ENCODE results near the gene SOCS3.
"Not testable (repeated sequence)": the region's sequence is repeated elsewhere in the genome, so short reads cannot be mapped to it uniquely, and the experiment has no call there.

The SOCS3 gene

DNA sequence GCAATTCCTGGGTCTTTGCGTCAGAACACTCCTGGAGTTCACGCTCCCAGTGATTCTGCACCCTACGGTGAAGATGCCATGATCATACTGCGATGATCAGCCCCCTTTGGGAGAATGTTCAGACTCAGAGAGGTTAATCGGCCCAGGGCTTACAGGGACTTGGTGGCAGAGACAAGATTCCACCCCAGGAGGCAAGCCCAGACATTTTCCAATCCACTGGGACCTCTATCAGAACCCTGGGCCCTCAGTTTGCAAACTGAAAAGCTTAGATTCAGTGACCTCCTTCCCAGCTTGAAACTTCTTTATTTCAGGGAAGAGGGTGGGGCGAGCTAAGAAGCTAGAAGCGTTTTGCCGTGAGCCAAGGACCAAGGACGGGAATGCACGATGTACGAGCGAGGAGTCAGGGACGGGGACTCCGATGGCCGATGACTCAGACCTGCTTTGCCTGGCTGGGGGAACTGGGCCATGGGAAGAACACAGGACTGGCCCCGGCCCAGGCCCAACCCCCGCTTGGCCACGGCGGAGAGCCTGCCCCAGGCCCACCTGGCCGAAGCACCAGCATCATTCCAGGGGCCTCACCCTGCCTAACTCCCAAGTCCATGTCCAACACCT is 34.7 kb downstream of the SOCS3 start:
- peak; percentile 41 for DNase-seq

DNA sequence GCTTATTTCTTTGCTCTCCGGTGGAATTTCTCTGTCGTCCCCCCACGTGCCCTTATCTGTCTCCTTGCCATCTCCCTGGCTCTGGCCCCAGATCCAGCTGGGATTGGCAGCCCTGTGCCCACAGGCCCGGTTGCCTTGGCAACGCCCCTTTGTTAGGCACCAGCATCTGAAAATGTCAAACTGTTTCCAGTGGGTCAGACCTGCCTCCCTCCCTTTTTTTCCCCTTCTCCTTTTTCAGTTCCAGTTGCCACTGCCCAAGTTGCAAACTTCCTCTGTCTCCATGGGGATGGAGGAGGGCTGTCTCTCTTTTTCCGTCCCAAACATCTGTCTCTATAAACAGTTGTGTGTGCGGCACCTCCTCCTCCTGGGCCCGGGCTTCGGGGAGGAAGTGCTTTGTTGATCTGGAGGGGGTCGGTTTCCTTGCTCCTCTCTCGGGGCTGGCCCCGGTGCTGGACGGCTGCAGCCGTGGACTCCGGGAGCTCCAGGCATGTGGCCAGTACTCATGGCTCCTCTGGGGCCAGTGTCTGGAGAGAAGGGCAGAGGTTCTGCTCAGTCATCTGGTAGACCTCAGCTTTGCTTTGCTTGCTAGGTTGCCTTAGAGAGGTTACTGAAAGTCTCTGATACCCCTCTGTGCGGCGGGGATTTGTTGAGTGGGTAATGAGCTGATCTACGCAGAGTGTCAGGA is 35.3 kb downstream of the SOCS3 start:
- DNase-seq = peak; percentile 70

DNA sequence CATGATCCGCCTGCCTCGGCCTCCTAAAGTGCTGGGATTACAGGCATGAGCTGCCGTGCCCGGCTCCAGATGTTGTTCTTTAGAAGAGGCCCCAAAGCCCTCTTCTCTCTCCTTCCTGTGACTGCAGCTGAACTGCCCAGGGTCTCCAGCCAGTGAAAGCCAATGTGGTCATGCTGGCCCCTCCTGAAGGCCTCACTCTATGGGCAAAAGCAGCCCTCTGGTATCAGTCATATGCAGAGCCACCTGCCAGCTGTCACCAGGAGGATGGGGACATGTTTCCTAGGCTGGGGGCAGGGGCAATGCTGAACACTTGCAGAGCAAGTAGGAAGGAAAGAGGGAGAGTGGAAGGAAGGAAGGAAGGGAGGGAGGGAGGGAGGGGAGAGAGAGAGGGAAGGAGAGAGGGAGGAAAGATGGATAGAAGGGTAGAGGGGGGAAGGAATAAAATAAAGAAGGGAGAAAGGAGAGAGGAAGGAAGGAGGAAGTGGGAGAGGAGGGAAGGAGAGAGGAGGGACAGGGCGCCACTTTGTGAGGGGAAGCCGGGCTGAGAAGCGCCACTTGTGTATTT is 36.0 kb downstream of the SOCS3 start:
- DNase-seq = no peak

DNA sequence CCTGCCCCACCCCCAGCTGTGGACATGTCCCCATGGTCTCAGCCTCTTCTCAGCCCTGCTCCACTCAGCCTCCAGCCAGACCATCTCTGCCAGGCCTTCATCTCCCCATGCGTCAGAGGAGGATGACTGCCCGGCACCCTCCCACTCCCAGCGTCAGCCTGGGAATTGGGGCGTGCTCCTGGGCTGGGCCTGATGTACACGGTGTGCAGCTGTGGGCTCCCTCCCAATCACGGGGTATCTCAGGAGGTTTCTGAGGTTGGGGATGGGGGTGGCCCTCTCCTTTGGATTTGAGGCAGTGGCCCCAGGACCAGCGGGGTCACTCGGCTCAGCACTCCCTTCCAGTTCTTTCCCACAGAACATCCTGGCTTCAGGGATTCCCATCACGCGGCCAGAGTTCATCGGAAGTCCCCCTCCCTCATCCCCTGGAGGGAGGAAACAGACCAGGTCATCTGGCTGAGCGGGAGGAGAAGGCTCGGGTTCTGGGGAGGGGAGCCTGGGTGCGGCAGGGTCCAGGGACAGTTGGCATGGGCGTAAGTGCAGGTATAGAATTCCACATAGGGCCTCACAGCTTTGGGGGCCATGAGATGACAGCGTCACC is 36.9 kb downstream of the SOCS3 start:
- peak; percentile 10 for DNase-seq

DNA sequence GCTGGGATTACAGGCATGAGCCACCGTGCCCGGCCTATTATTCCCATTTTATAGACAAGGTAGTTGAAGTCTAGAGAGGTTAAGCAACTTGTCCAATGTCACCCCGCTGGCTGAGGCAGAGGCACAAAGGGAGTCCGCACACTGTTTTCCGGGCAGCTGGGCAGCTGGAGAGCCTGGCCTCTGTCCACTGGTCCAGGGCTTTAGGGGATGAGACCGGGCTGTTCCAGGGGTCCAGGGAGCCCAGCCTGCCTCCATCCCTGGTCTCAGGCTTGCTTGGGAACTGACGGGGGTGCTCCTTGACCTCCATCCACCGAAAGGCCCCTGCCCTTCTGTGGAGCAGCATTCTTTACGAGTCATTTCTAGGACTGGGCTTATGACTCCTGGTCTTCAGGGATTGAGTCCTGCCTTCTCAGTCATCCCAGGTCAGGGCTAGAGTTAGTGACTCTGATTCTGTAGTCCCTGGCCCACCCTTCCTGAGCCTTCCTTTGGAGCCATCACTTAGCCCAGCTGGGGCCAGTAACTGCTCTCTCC is 37.5 kb downstream of the SOCS3 start:
- peak; percentile 60 for DNase-seq

DNA sequence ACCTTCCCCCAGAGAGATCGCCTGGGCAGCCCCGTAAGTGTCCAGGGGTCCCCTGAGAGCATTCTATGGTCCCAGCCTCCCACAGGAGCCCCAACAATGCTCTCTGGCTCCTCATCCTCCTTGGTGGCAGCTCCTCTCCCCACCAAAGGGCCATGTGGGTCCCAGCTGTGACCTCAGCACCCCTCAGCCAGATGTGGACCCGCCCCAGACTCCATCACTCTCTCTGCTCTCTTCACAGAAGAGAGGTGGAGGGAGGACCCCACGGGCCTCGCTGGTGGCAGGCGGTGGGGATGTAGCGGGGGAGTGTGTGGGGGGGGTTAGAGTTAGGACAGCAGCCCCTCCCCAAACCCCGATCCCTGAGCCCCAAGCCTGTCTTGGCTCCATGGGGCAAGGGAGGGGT is 41.0 kb downstream of the SOCS3 start:
- DNase-seq = no peak

DNA sequence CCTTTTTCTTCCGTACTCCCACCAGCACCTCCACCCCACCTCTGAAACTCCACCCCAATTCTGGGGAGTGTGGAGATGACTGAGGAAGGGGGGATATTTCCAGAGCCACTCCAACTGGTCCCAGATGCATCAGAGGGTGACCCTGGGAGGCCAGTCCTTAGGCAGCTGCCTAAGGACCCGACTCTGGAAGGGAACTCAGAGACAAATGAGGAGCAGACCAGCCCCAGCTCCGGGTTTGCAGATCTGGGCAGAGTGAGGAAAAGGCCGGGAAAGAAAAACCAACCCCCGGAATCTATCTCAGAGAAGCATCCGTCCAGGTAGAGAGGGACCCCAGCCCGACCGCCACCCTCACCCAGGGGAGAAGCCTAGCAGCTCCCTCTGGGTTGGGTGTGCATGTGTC is 41.5 kb downstream of the SOCS3 start:
- no peak for DNase-seq

DNA sequence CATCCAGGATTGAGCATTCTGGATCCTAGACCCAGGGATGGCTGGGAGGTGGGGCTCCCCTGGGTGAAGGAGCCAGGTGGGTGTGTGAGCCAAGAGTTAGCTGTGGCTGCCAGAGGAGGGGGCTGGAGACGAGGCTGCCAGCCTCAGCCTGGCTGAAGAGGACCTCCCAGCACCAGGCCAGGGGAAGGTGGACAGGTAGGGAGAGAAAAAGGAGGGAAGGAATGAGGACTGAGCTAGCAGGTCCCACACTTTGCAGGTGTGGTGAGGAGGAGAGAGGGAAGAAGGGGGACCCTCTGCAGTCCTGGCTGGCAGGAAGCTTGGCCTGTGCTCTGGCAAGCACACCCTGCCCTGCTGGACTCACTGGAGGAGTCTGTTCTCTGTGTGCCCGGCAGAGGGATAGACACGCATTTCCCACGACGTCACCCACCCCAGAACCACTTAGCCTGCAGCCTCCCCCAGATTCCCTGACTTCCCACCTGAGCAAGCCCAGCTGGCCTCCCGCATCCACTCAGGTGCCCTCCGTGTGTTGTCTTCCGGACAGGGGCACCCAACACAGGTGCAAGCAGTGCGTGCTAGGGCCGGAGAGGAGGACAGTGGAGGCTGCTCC is 42.0 kb downstream of the SOCS3 start:
- no peak for DNase-seq

DNA sequence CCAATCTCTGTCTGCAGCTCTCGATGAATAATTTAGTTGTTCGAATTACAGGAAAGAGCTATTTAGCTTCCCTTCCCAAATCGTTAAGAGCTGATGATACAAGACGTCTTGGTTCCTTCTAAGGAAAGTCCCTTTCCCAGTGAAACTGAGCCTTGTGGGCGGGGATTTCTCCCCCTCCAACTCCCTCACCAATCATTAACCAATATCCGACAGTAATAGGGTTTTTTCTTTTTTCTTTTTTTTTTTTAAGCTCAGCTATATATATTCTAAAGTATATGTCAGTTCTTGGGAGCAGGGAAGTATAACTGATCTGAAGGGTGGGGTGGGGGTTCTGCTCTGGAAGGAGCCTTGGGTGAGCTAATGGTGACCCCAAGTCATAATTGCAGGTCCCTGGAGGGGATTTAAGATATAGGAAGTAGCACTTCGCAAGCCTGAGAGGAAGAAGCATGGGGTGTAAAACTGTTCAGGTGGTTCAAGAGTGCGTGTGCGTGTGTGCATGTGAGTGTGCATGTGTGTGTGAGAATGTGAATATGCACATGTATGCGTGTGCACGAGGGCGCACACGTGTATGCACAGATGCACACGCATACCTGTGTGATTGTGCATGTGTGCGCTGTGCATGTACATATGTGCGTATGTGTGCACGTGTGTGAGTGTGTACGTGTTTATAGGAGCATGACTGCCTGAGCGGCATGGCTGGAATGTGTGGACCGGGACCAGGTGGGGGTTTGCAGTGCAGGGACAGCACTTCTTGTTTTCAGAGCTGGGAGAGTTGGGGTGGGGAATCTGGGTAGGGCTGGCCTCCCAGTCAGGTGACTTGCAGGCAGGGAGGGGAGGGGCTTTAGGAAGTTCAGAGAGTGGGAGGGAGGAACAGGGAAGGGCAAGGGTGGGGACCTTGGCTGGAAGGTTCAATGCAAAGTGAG is 42.7 kb downstream of the SOCS3 start:
- no peak for DNase-seq

DNA sequence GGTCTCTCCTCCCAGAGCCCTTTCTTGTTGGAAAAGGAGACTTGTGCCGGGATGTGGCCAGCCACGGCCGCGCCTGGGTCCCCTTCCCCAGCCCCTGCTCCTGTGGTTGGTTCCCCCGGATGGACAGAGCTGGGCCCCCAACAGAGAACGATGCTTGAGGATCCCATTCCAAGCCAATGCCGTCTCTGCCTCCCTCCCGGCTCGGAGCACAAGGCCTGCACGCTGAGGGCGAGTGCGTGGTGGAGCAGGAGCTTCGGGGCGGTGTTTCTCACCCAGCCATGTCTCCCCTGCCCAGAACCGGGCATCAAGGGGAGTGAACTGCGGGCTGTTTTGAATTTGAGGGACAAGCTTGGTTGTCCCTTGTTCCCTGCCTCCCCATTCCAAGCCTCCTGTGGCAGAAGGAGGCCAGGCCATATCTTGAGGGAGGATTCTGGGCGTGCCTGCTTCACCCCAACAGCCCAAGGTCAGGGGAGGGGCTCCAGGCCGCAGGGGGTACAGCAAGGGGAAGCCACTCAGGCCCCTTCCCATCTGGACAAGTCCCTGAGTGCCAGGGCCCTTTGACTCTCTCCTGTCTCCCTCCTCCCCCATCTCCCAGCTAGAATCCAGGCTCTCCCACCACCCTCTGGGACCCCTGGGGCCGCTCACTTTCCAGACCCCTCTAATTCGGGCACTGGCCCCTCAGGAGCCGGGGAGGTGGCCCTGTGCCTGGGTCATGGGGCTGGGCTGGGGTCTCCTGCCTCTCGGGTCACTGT is 43.6 kb downstream of the SOCS3 start:
- DNase-seq = no peak

DNA sequence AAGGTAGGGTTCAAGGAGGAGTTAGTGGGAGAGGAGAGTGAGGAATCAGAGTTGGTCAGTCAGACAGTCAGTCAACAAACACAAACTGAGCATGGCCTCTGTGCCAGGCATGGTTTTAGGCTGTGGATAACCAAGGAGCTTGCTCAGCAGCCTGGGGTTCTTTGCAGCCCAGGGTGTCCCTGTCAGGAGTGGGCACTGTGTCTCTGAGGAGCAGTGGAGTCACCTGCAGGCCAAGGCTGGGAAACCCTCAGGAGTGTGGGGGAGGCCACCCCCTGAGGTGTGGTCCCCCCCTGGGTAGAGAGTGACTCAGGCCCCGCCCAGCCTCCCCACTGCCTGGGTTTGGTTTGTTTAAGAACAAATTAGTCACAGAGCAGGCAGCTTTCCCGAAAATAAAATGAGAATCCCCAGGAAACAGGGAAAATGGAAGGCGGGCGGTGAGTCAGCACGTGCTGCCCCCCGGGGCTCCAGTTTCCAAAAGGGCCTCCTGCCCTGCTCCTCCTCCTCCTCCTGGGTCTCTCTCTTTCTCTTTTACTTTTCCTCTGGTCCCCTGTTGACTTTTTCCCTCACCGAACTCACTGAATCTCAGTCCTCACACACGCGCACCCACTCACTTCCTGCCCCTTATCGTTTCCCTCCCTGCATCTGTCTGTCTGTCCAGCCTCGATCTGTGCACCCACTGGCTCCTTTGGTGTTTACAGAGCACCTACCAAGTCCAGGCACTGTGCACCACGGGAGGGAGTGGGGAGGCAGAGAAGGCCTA is 44.3 kb downstream of the SOCS3 start:
- peak; percentile 93 for DNase-seq

DNA sequence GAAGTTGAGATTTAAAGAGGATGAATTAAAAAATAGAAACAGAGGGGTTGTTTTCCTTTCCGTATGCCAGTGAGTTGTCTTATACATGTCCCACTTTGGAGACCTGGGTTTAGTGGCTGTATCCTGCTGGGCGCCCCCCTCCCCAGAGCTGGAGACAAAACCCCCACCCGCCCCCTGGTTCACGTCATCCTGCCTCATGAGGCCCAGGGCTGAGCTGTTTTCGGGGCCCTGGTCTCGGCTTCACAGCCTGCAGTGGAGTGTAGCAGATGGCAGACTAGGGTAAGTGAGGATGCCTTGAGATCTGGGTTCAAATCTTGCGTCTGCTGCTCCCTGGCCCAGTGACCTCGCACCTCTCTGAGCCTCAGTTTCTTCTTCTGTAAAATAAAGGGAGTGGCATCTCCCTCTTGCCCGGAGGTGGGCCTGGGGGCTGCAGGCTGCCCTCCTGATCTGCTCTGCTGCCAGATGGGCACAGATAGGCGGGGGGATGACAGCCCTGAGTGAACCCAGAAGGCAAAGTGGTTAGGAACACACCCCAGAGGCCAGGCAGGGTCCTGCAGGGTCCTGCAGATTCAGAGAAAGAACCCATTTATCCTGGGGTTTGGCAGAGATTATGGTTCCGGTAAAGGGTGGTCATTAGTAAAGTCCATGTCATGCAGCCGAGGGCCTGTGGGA is 45.1 kb downstream of the SOCS3 start:
- no peak for DNase-seq

DNA sequence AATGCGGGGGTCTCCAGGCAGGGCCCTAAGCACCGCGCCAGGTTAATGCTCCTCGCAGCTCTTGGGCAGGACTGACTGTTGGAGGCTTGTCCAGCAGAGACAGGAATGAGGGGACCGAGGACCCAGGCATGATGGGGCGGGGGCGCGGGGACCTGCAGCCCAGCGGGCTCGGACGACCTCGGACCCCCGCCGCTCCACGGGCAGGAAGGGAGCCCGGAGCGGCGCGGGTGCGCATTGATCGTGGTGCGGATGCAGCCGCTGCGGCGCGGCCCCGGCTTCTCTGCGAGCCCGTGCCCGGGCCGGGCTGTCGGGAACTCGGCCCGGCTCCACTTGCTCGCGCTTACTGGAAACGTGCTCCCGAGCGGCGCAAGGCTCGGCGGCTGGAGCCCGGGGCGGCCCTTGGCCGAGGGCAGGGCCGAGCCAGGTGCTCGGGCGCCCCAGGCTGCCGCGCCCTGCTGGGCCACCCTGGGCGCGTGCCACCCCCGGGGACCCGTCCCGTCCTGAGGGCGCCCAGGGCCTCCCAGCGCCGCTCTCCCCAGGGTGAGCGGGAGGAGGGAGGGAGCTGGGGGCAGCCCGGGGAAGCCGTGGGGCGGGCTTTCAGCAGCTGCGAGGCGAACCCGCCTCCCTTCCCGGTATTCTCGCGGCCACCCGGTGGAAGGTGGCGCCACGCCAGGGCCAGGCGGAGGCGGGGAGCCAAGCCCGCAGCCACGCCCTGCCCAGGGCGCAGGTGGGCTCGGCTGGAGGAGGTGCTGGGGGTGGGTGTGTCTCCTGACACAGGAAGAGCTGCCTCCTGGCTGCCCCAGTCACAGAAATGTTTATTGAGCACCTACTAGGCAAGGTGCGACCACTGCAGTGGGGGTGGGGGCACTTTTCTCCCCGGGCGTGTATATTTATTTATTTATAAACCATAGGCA is 45.9 kb downstream of the SOCS3 start:
- peak; percentile 65 for DNase-seq

DNA sequence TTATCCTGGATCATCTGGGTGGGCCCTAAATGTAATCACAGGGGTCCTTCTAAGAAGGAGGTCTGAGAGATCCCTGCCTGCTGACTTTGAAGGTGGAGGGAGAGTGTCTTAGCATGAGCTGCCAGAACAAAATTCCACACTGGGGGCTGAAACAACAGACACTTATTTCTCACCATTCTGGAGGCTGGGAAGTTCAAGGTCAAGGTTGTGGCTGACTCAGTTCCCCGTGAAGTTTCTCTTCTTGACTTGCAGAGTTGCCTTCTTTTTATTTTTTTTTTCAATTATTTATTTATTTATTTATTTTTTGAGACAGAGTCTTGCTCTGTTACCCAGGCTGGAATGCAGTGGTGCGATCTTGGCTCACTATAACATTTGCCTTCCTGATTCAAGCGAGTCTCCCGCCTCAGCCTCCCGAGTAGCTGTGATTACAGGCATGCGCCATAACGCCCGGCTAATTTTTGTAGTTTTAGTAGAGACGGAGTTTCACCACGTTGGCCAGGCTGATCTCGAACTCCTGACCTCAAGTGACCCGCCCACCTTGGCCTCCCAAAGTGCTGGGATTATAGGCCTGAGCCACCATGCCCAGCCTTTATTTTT is 50.1 kb downstream of the SOCS3 start:
- not testable (repeated sequence) for DNase-seq

DNA sequence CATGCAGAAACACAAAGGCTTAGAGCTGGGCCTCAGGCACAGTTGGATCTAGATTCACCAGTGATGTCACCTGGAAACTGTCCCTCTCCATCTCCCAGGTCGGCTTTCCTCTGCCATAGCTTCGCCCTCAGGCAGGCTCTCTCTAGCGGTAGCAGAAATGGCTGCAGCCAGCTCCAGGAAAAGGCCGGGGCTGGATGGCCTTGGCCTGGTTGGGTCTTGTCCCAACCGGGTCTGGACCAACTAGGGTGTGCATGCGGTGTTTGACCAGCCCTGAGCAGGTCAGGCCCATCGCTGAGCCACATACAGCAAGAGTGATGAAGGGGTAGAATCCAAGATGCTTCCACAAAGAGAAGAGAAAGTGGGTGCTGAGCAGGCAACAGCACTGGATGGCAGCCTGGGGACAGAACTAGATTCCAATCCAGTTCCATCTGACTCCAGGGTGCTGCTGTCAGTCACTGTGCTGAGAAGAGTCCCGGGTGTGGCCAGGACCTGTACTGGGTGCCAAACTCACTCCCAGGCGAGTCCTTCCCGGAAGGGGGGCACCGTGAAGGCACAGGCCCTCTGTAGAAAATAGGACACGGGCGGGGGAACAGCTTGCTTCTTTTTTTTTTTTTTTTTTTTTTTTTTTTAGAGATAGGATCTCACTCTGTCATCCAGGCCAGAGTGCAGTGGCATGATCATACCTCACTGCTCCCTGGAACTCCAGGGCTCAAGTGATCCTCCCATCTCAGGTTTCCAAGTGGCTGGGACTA is 51.8 kb downstream of the SOCS3 start:
- no peak for DNase-seq

DNA sequence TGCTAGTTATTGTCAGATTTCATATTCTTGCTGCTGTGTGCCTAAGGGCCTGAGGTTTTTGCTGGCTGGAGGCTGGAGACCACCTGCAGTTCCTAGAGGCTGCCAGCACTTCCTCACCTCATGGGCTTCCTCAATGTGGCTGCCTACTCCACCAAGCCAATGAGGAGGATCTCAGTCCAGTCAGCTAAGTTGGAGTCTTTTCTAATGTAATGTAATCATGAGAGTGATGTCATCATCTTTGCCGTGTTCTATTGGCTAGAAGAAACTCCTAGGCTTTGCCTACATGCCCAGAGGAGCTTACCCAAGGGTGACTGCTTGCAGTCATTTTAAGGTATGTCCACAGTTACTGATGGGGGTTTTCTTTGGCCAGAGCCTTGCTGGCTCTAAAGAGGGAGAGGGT is 53.0 kb downstream of the SOCS3 start:
- DNase-seq = no peak

Data from HCEC 1CT (cell line).